Effector memory CD8-positive, alpha-beta T cell (primary cell): ENCODE data around the gene FRY.
A peak's percentile ranks its signal among the peaks of the same experiment; 100 is the strongest.

Experiments
- ATAC-seq: fragments of 150-1000 bp; cut with Tn5 transposase; replicated peaks from 2 replicates; pipeline ENCODE4 v1.10.0; 2021; ENCODE audit warnings: mild to moderate bottlenecking, moderate library complexity
- DNase-seq, 3 experiments: peaks; one replicate each; pipeline ENCODE4 v3.0.0; 2021
- H3K27ac Mint-ChIP-seq, 2 donors: one replicate each; pipeline ENCODE4 v1.8.0; 2022; ENCODE audit warnings: mild to moderate bottlenecking in 2 of 2, mixed read lengths in 2 of 2, moderate library complexity in 2 of 2
- H3K27me3 Mint-ChIP-seq, 2 donors: one replicate each; pipeline ENCODE4 v1.8.0; 2022; ENCODE audit warnings: mixed read lengths in 2 of 2
- H3K36me3 Mint-ChIP-seq: one replicate; pipeline ENCODE4 v1.8.0; 2022; ENCODE audit warnings: mild to moderate bottlenecking, moderate library complexity, mixed read lengths; ENCODE audit not compliant: insufficient read depth
- H3K4me1 Mint-ChIP-seq, 2 donors: one replicate each; pipeline ENCODE4 v1.8.0; 2022; ENCODE audit warnings: low read depth in 2 of 2, mixed read lengths in 2 of 2
- H3K4me3 Mint-ChIP-seq, 2 donors: one replicate each; pipeline ENCODE4 v1.8.0; 2022; ENCODE audit warnings: mild to moderate bottlenecking in 2 of 2, mixed read lengths in 2 of 2, moderate library complexity in 2 of 2
- H3K9me3 Mint-ChIP-seq, 2 donors: one replicate each; pipeline ENCODE4 v1.8.0; 2022; ENCODE audit warnings: mixed read lengths in 2 of 2

The FRY gene

DNA sequence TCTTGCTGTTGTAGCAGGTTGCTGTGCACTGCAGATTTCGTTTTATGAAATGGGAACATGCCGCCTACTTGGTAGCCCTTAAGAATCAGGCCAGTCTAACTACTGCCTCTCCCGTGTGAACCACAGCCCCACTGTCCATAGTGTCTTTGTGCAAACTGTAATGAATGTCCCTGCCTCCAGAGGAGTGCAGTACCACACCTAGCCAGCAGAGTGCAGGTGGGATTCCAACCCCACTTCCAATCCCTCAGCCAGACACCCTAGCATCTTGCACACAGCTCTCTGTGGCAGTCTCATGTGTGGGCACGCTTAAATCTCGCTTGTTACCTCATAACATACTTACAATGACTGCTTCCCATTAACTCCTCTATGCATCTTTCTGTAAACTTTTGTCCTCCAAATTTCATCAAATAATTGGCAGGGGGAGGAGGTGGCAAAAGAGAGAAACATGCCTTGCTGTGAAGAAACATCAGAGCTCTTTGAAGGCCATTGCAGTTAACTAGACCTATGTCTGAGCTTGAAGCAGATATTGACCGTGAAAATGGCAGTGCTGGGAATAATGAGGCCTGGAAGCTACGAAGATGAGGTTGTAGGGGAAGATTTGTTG lies 236.4 kb downstream of the FRY start:
- peak; percentile 78 for ATAC-seq
- no peaks in the 10 kb centered on the region for H3K9me3 Mint-ChIP-seq
- peaks cover 0 to 6% of the 10 kb centered on the region in 2 donors for H3K27me3 Mint-ChIP-seq
- H3K36me3 Mint-ChIP-seq = peaks cover 11% of the 10 kb centered on the region
- peak overlapping the region in 1 of 2 donors; percentile 13 for H3K27ac Mint-ChIP-seq
- H3K4me1 Mint-ChIP-seq = no peaks in the 10 kb centered on the region
- H3K4me3 Mint-ChIP-seq = no peak overlapping the region
- peak; percentile 26 to 28 (median 28) for DNase-seq

GRCh38 chr13:32272021-32272683 lies 240.6 kb downstream of the FRY start:
- no peak for ATAC-seq

DNA sequence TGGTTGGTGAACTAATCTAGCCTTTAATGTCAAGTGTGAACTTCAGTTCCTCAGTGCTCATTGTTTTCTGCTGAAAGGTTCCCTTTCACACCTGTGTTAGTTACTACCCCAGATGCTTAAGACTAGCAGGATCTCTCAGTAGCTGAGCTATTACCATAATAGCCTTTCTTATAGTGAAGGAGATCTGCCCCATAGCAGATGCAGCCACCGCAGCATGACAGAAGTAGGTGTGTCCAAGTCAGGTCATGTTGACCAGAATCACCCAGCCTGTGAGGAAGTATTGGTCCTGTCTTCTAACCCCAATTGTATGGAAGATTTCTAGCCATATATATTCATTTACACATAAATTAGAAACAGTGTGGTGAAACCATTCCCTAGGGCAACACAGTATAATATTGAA lies 246.3 kb downstream of the FRY start:
- Mint-ChIP-seq H3K9me3 (no peaks in the 10 kb centered on the region), H3K4me1 (no peaks in the 10 kb centered on the region), H3K27ac (no peak overlapping the region), H3K4me3 (no peak overlapping the region), H3K27me3 (peaks cover 0 to 1% of the 10 kb centered on the region in 2 donors), H3K36me3 (peaks cover 14% of the 10 kb centered on the region)
- no peak for DNase-seq
- ATAC-seq = no peak

More at GRCh38 chr13:32272021-32272683, 240.6 kb downstream of the FRY start:
- Mint-ChIP-seq H3K9me3 (no peaks in the 10 kb centered on the region), H3K4me3 (no peak overlapping the region), H3K36me3 (peaks cover 14% of the 10 kb centered on the region), H3K27me3 (peaks cover 0 to 6% of the 10 kb centered on the region in 2 donors), H3K4me1 (no peaks in the 10 kb centered on the region), H3K27ac (no peak overlapping the region)
- no peak for DNase-seq

- H3K27me3 Mint-ChIP-seq = peaks cover 0 to 6% of the 10 kb centered on the region in 2 donors
- no peaks in the 10 kb centered on the region for H3K4me1 Mint-ChIP-seq
- H3K4me3 Mint-ChIP-seq = no peak overlapping the region
Observed at GRCh38 chr13:32278426-32278825, 246.9 kb downstream of the FRY start.

DNA sequence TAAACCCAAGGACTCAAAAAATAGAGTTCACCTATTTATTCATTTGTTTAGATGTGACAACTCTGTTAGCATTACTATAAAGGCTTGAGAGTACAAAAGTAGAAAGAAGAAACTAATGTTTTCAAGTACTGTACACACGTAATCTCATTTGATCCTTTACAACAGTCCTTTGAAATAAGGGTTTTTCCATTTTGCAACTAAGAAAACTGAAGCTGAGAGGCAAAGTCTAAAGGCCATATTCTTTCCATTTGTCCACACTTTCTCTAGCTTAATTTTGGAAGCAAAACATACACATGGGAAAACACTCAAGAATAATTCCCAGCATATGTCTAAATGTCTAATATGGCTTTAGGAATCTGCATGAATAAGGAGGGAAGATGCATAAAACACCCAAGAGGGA lies 249.5 kb downstream of the FRY start:
- Mint-ChIP-seq H3K4me1 (no peaks in the 10 kb centered on the region), H3K9me3 (no peaks in the 10 kb centered on the region), H3K4me3 (no peak overlapping the region), H3K27ac (no peak overlapping the region), H3K27me3 (peaks cover 0 to 6% of the 10 kb centered on the region in 2 donors), H3K36me3 (peaks cover 6% of the 10 kb centered on the region)
- ATAC-seq = no peak
- DNase-seq = no peak

More at GRCh38 chr13:32278426-32278825, 246.9 kb downstream of the FRY start:
- Mint-ChIP-seq H3K9me3 (no peaks in the 10 kb centered on the region), H3K36me3 (peaks cover 12% of the 10 kb centered on the region), H3K27ac (no peak overlapping the region)
- ATAC-seq (no peak), DNase-seq (no peak)

DNA sequence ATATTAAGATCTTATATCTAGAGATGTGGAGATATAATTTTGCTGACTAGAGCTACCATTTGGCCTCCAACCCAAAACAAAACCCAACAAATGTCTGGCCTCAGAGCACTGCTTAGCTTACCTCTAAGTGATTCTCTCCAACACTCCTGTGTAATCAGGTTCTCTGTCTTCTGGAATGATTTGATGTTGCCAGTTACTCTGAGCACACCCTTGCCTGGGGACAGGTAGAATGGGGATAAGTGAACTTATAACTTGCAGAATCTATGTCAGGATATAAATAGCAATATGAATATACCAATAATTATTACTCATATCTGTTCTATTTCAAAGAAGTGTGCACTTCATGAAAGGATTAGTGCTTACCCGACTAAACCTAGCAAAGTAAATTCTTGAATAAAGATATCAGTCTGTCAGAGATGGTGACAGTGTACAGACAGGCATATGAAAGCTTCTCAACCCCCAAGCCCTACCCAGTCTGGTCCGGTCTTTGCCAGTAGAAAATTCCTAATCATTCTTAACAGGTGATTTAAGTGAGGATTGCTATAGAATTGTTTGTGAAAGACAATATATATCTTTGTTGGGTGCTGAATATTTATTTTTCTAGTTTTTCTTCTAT lies 250.6 kb downstream of the FRY start:
- DNase-seq (no peak), ATAC-seq (no peak)
- Mint-ChIP-seq H3K4me3 (no peak overlapping the region), H3K27ac (no peak overlapping the region), H3K4me1 (no peaks in the 10 kb centered on the region), H3K9me3 (no peaks in the 10 kb centered on the region), H3K36me3 (peaks cover 9% of the 10 kb centered on the region), H3K27me3 (peaks cover 0 to 6% of the 10 kb centered on the region in 2 donors)

DNA sequence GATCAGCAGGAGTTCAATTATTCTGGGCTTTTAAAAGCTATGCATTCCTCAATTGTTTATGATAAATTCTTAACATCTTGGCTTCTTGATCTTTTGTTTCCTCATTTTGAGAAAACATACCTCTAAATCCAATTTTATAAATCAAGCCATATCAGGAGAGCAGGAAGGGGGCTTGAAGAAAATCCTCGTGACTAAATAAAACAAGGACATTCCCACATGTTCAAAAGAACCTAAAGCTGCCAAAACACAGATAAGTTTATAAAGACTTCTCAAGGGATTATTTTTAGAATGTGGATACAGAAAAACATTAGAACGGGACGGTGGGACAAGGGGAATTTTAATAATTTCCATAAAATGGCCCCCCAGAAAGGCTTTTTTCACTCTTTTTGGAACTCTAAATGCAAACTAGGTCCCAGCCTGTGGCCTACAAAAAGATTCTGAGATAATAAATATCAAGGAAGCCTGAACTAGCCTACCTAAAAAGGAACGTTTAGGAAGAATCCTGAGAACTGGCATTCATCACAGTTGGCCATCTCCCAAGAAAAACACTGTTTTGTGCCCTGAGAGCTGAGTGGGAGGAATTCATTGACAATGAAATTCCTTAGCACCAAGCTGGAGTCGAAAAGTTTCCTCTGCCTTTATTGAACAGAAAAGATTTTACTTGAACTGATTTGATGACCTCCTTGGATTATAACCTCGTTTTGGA lies 253.5 kb downstream of the FRY start:
- H3K27me3 Mint-ChIP-seq = peaks cover 0 to 6% of the 10 kb centered on the region in 2 donors
- no peaks in the 10 kb centered on the region for H3K9me3 Mint-ChIP-seq

GRCh38 chr13:32285633-32285965 lies 254.0 kb downstream of the FRY start:
- peaks cover 0 to 6% of the 10 kb centered on the region in 2 donors for H3K27me3 Mint-ChIP-seq
- H3K36me3 Mint-ChIP-seq = peaks cover 4% of the 10 kb centered on the region
- DNase-seq (no peak), ATAC-seq (no peak)
- no peak overlapping the region for H3K4me3 Mint-ChIP-seq
- no peak overlapping the region for H3K27ac Mint-ChIP-seq
- H3K4me1 Mint-ChIP-seq = no peaks in the 10 kb centered on the region
- H3K9me3 Mint-ChIP-seq = no peaks in the 10 kb centered on the region

More for the DNA sequence above, 253.5 kb downstream of the FRY start:
- DNase-seq = no peak
- Mint-ChIP-seq H3K36me3 (peaks cover 4% of the 10 kb centered on the region), H3K27ac (no peak overlapping the region), H3K4me3 (no peak overlapping the region), H3K4me1 (no peaks in the 10 kb centered on the region)
- ATAC-seq = no peak

- Mint-ChIP-seq H3K27ac (no peak overlapping the region), H3K4me3 (no peak overlapping the region), H3K27me3 (no peaks in the 10 kb centered on the region), H3K4me1 (no peaks in the 10 kb centered on the region), H3K36me3 (no peaks in the 10 kb centered on the region), H3K9me3 (no peaks in the 10 kb centered on the region)
- no peak for ATAC-seq
- no peak for DNase-seq
Observed at GRCh38 chr13:32297206-32297605, 265.6 kb downstream of the FRY start.

- DNase-seq = no peak
- no peak overlapping the region for H3K27ac Mint-ChIP-seq
- no peaks in the 10 kb centered on the region for H3K4me1 Mint-ChIP-seq
- no peak overlapping the region for H3K4me3 Mint-ChIP-seq
- no peaks in the 10 kb centered on the region for H3K9me3 Mint-ChIP-seq
- H3K27me3 Mint-ChIP-seq = no peaks in the 10 kb centered on the region
- no peaks in the 10 kb centered on the region for H3K36me3 Mint-ChIP-seq
- ATAC-seq = no peak
Observed at GRCh38 chr13:32298695-32299094, 267.1 kb downstream of the FRY start.

DNA sequence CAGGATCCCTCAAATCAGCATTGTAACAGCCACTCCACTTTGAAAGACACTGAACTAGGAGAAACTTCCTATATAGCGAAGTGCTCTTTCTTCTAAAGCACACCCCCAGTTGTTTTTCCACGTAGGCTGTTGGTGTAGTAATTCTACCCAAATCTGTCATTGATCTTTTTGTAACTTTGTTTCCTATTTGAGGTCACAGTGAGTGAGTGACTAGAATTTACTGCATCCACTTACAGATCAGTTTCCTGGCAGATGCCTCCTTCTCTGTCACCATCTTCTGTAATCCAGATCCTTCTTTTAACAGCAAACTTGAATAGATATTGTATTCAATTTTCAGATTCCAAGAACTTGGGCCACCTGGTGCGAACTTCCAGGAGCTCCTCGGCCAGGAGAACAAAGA lies 268.3 kb downstream of the FRY start:
- no peak for DNase-seq
- no peaks in the 10 kb centered on the region for H3K36me3 Mint-ChIP-seq
- no peak overlapping the region for H3K4me3 Mint-ChIP-seq
- no peaks in the 10 kb centered on the region for H3K4me1 Mint-ChIP-seq
- no peaks in the 10 kb centered on the region for H3K27me3 Mint-ChIP-seq
- no peak overlapping the region for H3K27ac Mint-ChIP-seq
- no peaks in the 10 kb centered on the region for H3K9me3 Mint-ChIP-seq
- no peak for ATAC-seq

DNA sequence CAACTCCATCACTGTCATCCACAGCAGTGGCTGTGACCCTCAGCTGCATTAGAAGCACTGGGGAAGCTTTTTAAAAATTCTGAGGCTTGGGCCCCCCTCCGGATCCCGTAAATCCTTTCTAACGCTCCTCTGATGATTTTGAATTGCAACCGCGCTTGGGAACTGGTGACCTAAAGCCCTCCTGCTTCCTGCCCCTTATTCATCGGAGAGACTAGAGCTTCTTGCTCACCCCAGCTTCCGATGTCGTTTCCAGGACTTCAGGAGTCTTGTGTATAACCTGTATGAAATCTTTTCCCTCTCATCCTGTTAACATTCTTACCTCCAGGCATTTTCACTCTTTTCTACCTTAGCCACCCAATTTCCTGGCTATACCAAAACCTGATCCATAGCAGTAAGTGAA lies 268.8 kb downstream of the FRY start:
- DNase-seq = no peak
- no peaks in the 10 kb centered on the region for H3K9me3 Mint-ChIP-seq
- H3K4me1 Mint-ChIP-seq = no peaks in the 10 kb centered on the region
- ATAC-seq = no peak
- H3K4me3 Mint-ChIP-seq = no peak overlapping the region
- no peaks in the 10 kb centered on the region for H3K27me3 Mint-ChIP-seq
- H3K27ac Mint-ChIP-seq = no peak overlapping the region
- H3K36me3 Mint-ChIP-seq = no peaks in the 10 kb centered on the region

DNA sequence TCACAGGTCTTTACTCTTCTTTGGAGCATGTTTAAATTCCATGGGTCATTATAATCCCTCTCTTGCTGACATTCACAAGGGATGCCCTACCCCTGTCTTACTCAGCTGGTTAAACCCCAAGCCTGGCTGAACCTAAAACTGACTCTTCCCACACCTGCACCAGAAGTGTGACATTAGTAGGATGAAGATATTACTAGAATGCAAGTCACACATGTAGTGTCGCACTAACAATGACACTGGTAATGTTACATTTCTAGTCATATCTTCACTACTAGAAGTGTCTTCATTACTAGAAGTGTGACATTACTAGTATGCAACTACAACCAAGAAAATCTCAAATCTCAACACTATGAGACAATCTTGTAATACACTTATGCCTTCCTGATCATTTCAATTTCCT lies 269.3 kb downstream of the FRY start:
- no peak overlapping the region for H3K4me3 Mint-ChIP-seq
- H3K36me3 Mint-ChIP-seq = no peaks in the 10 kb centered on the region
- no peaks in the 10 kb centered on the region for H3K9me3 Mint-ChIP-seq
- H3K27ac Mint-ChIP-seq = no peak overlapping the region
- ATAC-seq (no peak), DNase-seq (no peak)
- peaks cover 0 to 4% of the 10 kb centered on the region in 2 donors for H3K27me3 Mint-ChIP-seq
- no peaks in the 10 kb centered on the region for H3K4me1 Mint-ChIP-seq

GRCh38 chr13:32302461-32302860 lies 270.9 kb downstream of the FRY start:
- ATAC-seq (no peak), DNase-seq (no peak)
- Mint-ChIP-seq H3K4me3 (no peak overlapping the region), H3K36me3 (no peaks in the 10 kb centered on the region), H3K27ac (no peak overlapping the region), H3K4me1 (no peaks in the 10 kb centered on the region), H3K9me3 (no peaks in the 10 kb centered on the region), H3K27me3 (peaks cover 0 to 9% of the 10 kb centered on the region in 2 donors)
